GM12873 (cell line): ENCODE results near the gene ZNF579.

Source experiments
- CTCF ChIP-seq: IDR thresholded peaks from 2 replicates; pipeline ENCODE4 v1.5.1; 2012; ENCODE audit warnings: low read depth, mild to moderate bottlenecking, moderate library complexity, low read length, control low read depth; ENCODE audit not compliant: insufficient read depth; ENCODE audit errors: missing control alignments

Gene ZNF579

GRCh38 chr19:55550321-55550650 is 30.4 kb downstream of the ZNF579 start:
- TF ChIP-seq CTCF = no peak

GRCh38 chr19:55549500-55550320 is 30.9 kb downstream of the ZNF579 start:
- no peak for TF ChIP-seq CTCF

GRCh38 chr19:55546822-55547614 is 33.6 kb downstream of the ZNF579 start:
- TF ChIP-seq CTCF = no peak

GRCh38 chr19:55546011-55546410 is 34.6 kb downstream of the ZNF579 start:
- TF ChIP-seq CTCF = no peak

GRCh38 chr19:55545443-55545842 is 35.2 kb downstream of the ZNF579 start, which contains the start of gene SBK3:
SBK3 (minus strand) TSS chr19:55545543; CDS start chr19:55545543, 0 bp downstream.
- no peak for TF ChIP-seq CTCF

- no peak for TF ChIP-seq CTCF
These were observed 35.7 kb downstream of the ZNF579 start for GRCh38 chr19:55544776-55545439.

GRCh38 chr19:55544014-55544413 is 36.6 kb downstream of the ZNF579 start:
- no peak for TF ChIP-seq CTCF
